ENCODE results near the gene FAM193A.

FAM193A gene

GRCh38 chr4:2536193-2537010 is at the start of gene FAM193A:
Gene FAM193A, plus strand, starts transcription at chr4:2536647. Its CDS starts 269 bp downstream, at chr4:2536916.
- H3K4me3 ChIP-seq (ENCODE audit: low read depth, low read length) = peak within 1 kb of the TSS; percentile 73
- no peak for TF ChIP-seq CTCF (IDR thresholded peaks at IDR 0.05; ENCODE audit: insufficient read depth, low read length, missing control alignments)
- DNase-seq (ENCODE audit: low read depth, low spot score) = peak; percentile 98
- CTCF ChIA-PET = no interaction called here
- POLR2A ChIA-PET = interaction anchor here (0.6 to 1.5 kb wide), 5 partner anchors 8 to 123 kb away, joined by 3 to 6 read pairs (median 3); partner anchors contain the start of gene RNF4

DNA sequence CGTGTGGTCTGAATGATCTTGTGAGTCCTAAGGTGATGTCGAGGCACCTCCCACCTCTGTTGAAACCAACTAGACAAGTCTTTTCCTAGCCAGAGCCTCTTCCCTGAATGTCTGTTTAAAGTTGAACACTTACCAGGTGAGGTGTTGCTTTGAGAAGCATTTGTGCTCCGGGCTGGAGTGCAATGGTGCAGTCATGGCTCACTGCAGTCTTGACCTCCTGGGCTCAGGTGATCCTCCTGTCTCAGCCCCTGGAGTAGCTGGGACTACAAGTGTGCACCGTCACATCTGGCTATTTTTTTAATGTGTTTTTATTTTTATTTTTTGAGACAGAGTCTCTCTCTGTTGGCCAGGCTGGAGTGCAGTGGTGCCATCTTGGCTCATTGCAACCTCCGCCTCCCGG is 49.5 kb upstream of the FAM193A start:
- POLR2A ChIA-PET = interaction anchor here (0.7 kb wide), 1 partner anchor 17 kb away, joined by 3 read pairs; no protein-coding TSS in a partner anchor

GRCh38 chr4:2487632-2488031 is 48.8 kb upstream of the FAM193A start:
- CTCF ChIA-PET = no interaction called here
- TF ChIP-seq CTCF (IDR thresholded peaks at IDR 0.05; ENCODE audit: insufficient read depth, low read length, missing control alignments) = no peak
- no peak overlapping the region for H3K4me3 ChIP-seq (ENCODE audit: low read depth, low read length)
- POLR2A ChIA-PET = no interaction called here
- no peak for DNase-seq (ENCODE audit: low read depth, low spot score)

More for the DNA sequence above, 49.5 kb upstream of the FAM193A start:
- no peak for TF ChIP-seq CTCF (IDR thresholded peaks at IDR 0.05; ENCODE audit: insufficient read depth, low read length, missing control alignments)
- CTCF ChIA-PET = no interaction called here
- H3K4me3 ChIP-seq (ENCODE audit: low read depth, low read length) = no peak overlapping the region
- no peak for DNase-seq (ENCODE audit: low read depth, low spot score)

DNA sequence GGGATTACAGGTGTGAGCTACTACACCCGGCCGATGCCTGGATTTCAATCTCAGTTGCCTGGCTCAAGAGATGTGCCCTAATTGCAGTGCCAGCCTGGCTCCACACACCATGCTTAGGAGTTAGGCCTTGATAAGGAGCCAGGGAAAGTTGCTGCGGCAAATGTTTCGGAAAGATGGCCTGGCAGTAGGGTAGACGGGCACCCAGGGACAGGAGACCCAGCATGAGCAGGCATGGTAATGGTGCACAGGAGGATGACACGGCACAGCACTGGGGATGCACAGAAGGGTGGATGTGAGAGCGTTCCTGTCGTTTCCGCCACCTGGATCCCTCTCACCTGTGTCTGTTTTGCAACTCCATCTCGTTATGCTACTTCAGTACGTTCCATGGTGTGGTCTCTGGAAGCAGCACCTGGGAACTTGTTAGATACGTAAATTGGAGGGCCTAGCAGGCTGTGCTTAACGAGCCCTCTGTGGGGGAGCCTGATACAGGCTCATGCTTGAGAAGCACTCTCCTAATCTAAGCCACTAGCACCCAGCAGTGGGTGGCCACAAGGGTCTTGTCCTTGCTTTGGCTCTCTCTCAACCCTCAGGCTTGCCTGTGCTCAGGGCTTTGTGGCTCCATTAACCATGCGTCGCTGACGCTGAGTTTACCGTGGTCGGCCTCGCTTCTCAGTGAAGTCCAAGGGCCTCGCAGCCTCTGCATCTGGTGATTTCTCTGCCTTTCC is 47.2 kb upstream of the FAM193A start:
- no peak for TF ChIP-seq CTCF (IDR thresholded peaks at IDR 0.05; ENCODE audit: insufficient read depth, low read length, missing control alignments)
- ChIA-PET CTCF (no interaction called here), POLR2A (no interaction called here)
- no peak for DNase-seq (ENCODE audit: low read depth, low spot score)
- H3K4me3 ChIP-seq (ENCODE audit: low read depth, low read length) = no peak overlapping the region

DNA sequence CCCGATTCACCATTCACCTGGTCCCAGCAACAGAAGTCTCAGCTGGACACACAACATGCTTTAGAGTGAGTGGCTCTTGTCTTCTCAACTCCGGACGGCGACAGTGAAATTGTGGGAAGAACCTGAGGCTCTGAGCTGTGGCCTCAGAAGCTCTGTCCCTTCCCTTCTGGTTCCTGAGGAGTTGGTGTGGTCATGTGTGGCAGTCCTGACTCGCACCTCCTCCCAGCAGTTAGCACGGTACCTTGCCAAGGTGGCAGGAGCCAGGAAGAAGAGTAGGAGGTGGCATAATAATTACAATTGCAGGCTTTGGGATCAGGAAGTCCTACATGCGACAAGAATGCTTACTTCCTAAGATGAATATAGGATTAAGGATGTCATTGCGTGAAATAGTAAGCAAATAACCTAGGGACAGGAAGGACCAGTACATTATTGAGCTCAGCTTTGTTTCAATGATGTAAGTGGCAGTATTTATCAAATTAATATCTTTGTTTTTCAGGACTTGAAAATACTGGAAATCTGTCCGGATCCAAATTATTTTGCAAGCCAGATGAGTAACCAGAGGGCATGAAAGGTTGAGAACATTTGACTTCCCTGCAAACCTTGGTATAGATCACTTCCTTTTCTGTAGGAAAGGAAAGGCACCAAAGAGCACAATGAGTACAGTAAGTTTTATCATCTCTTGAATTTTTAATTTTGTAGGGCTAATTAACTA is 46.5 kb upstream of the FAM193A start:
- no peak for DNase-seq (ENCODE audit: low read depth, low spot score)
- CTCF ChIA-PET = no interaction called here
- H3K4me3 ChIP-seq (ENCODE audit: low read depth, low read length) = no peak overlapping the region
- POLR2A ChIA-PET = interaction anchor here (1.4 kb wide), 1 partner anchor 21 kb away, joined by 6 read pairs; the partner anchor contains the start of gene RNF4
- no peak for TF ChIP-seq CTCF (IDR thresholded peaks at IDR 0.05; ENCODE audit: insufficient read depth, low read length, missing control alignments)

Data from AG04449 (cell line).